Measurements from ENCODE around the gene ZNF587B. TPM values are rescaled to one million over a fixed set of nuclear protein-coding genes. Genes with fewer than 3 reads are reported as not detected.
"Not testable (repeated sequence)": the region's sequence is repeated elsewhere in the genome, so short reads cannot be mapped to it uniquely, and the experiment has no call there.

ZNF587B gene
- total RNA-seq (2014; rRNA removed; shearing (Covaris generic)), result 14.9 and 16.9 TPM in 2 replicates

GRCh38 chr19:57830071-57830602, at the start of gene ZNF587B:
Gene ZNF587B, plus strand, starts transcription at chr19:57830299. Its CDS starts 230 bp downstream, at chr19:57830529.
- peak; percentile 44 for DNase-seq (ENCODE audit: low read depth)

GRCh38 chr19:57786286-57786685, 43.8 kb upstream of the ZNF587B start:
- DNase-seq (ENCODE audit: low read depth), result no peak

- no peak for DNase-seq (ENCODE audit: low read depth)
Measured at GRCh38 chr19:57786906-57787305, 43.2 kb upstream of the ZNF587B start.

GRCh38 chr19:57788114-57788692, 41.9 kb upstream of the ZNF587B start:
- no peak for DNase-seq (ENCODE audit: low read depth)

- no peak for DNase-seq (ENCODE audit: low read depth)
Measured at GRCh38 chr19:57789288-57789687, 40.8 kb upstream of the ZNF587B start.

- not testable (repeated sequence) for DNase-seq (ENCODE audit: low read depth)
Measured at GRCh38 chr19:57796580-57796979, 33.5 kb upstream of the ZNF587B start.

GRCh38 chr19:57800696-57801095, 29.4 kb upstream of the ZNF587B start:
- no peak for DNase-seq (ENCODE audit: low read depth)

- DNase-seq (ENCODE audit: low read depth), result no peak
Measured at GRCh38 chr19:57802269-57802668, 27.8 kb upstream of the ZNF587B start.

GRCh38 chr19:57803265-57803593, 26.9 kb upstream of the ZNF587B start:
- no peak for DNase-seq (ENCODE audit: low read depth)

- DNase-seq (ENCODE audit: low read depth), result peak; percentile 71
Measured at GRCh38 chr19:57803594-57804325, 26.3 kb upstream of the ZNF587B start.

GRCh38 chr19:57807541-57807940, 22.6 kb upstream of the ZNF587B start:
- DNase-seq (ENCODE audit: low read depth), result no peak

- not testable (repeated sequence) for DNase-seq (ENCODE audit: low read depth)
Measured at GRCh38 chr19:57810410-57811295, 19.4 kb upstream of the ZNF587B start.

GRCh38 chr19:57812226-57812625, 17.9 kb upstream of the ZNF587B start:
- no peak for DNase-seq (ENCODE audit: low read depth)

GRCh38 chr19:57812975-57813820, 16.9 kb upstream of the ZNF587B start:
- not testable (repeated sequence) for DNase-seq (ENCODE audit: low read depth)

GRCh38 chr19:57813919-57814504, 16.1 kb upstream of the ZNF587B start:
- no peak for DNase-seq (ENCODE audit: low read depth)

GRCh38 chr19:57814505-57815246, 15.4 kb upstream of the ZNF587B start, which contains the start of gene ZNF552:
Gene ZNF552, minus strand, starts transcription at chr19:57814913. Its CDS starts 170 bp downstream, at chr19:57814743.
- DNase-seq (ENCODE audit: low read depth), result peak; percentile 92

- no peak for DNase-seq (ENCODE audit: low read depth)
Measured at GRCh38 chr19:57815247-57816075, 14.6 kb upstream of the ZNF587B start.

GRCh38 chr19:57816652-57817051, 13.4 kb upstream of the ZNF587B start:
- no peak for DNase-seq (ENCODE audit: low read depth)

GRCh38 chr19:57817976-57818375, 12.1 kb upstream of the ZNF587B start:
- DNase-seq (ENCODE audit: low read depth), result no peak
